Measurements from ENCODE around the gene POLR1C.
"Not testable (repeated sequence)": the region's sequence is repeated elsewhere in the genome, so short reads cannot be mapped to it uniquely, and the experiment has no call there.

The POLR1C gene

DNA sequence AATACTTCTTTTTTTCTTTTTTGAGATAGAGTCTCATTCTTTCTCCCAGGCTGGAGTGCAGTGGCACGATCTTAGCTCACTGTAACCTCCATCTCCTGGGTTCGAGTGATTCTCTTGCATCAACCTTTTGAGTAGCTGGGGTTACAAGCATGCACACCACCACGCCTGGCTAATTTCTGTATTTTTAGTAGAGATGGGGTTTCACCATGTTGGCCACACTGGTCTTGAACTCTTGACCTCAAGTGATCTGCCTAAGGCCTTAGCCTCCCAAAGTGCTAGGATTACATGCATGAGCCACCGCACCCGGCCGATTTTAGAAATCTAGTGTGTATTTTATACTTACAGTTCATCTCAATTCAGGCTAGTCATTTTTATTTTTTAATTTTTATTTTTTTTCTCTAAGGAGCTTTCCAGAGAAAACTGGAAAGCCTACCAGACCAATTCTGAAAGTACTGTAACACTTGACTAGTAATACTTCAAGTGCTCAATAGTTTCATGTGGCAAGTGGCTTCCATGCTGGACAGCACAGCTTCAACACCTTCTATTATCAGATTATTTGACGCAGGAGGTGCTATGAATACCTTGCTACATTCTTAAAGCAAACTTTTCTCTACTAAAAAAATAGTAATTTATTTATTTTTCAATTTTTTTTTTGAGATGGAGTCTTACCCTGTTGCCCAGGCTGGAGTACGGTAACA is 25.0 kb downstream of the POLR1C start:
- Histone ChIP-seq H3K27ac (ENCODE audit: extremely low read depth, low read depth, low read length) (no peak overlapping the region), H3K4me3 (ENCODE audit: low read depth, low read length) (no peak overlapping the region), H3K36me3 (ENCODE audit: control insufficient read depth in 2 of 2, insufficient read depth in 1 of 2, low read length in 2 of 2) (peaks cover 83 to 85% of the 10 kb centered on the region in 2 experiments), H3K4me1 (ENCODE audit: control insufficient read depth, insufficient read depth, low read length) (no peaks in the 10 kb centered on the region), H3K9me3 (ENCODE audit: control insufficient read depth, insufficient read depth, low read depth, low read length) (no peaks in the 10 kb centered on the region)
- ChIA-PET POLR2A (no interaction called here), CTCF (interaction anchor here (0.6 to 1.0 kb wide), 4 partner anchors 14 to 120 kb away, joined by 3 read pairs; partner anchors contain the start of gene XPO5)
- TF ChIP-seq ZNF157 (tag by site-specific recombination; IDR thresholded peaks at IDR 0.05) (no peak), ZNF23 (tag by site-specific recombination; IDR thresholded peaks at IDR 0.05; ENCODE audit: borderline replicate concordance) (no peak), ZNF221 (tag by site-specific recombination; IDR thresholded peaks at IDR 0.05; ENCODE audit: borderline replicate concordance) (no peak), ZNF843 (tag by site-specific recombination; IDR thresholded peaks at IDR 0.05) (no peak), GLIS2 (tag by site-specific recombination; IDR thresholded peaks at IDR 0.05) (no peak), ZNF521 (tag by site-specific recombination; IDR thresholded peaks at IDR 0.05) (no peak), ZNF792 (tag by site-specific recombination; IDR thresholded peaks at IDR 0.05) (no peak), ZNF677 (tag by site-specific recombination; IDR thresholded peaks at IDR 0.05) (no peak), KLF1 (tag by site-specific recombination; IDR thresholded peaks at IDR 0.05) (no peak), ZBTB8A (tag by site-specific recombination; IDR thresholded peaks at IDR 0.05) (no peak), ZNF155 (tag by site-specific recombination; IDR thresholded peaks at IDR 0.05) (no peak)
- TF ChIP-seq, protein P1, sequence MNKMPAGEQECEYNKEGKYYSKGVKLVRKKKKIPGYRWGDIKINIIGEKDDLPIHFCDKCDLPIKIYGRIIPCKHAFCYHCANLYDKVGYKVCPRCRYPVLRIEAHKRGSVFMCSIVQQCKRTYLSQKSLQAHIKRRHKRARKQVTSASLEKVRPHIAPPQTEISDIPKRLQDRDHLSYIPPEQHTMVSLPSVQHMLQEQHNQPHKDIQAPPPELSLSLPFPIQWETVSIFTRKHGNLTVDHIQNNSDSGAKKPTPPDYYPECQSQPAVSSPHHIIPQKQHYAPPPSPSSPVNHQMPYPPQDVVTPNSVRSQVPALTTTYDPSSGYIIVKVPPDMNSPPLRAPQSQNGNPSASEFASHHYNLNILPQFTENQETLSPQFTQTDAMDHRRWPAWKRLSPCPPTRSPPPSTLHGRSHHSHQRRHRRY (tag by site-specific recombination; IDR thresholded peaks at IDR 0.05) = no peak
- TF ChIP-seq, protein P2, sequence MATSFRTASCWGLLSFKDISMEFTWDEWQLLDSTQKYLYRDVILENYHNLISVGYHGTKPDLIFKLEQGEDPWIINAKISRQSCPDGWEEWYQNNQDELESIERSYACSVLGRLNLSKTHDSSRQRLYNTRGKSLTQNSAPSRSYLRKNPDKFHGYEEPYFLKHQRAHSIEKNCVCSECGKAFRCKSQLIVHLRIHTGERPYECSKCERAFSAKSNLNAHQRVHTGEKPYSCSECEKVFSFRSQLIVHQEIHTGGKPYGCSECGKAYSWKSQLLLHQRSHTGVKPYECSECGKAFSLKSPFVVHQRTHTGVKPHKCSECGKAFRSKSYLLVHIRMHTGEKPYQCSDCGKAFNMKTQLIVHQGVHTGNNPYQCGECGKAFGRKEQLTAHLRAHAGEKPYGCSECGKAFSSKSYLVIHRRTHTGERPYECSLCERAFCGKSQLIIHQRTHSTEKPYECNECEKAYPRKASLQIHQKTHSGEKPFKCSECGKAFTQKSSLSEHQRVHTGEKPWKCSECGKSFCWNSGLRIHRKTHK (tag by site-specific recombination; IDR thresholded peaks at IDR 0.05) = no peak
- TF ChIP-seq, protein P3, sequence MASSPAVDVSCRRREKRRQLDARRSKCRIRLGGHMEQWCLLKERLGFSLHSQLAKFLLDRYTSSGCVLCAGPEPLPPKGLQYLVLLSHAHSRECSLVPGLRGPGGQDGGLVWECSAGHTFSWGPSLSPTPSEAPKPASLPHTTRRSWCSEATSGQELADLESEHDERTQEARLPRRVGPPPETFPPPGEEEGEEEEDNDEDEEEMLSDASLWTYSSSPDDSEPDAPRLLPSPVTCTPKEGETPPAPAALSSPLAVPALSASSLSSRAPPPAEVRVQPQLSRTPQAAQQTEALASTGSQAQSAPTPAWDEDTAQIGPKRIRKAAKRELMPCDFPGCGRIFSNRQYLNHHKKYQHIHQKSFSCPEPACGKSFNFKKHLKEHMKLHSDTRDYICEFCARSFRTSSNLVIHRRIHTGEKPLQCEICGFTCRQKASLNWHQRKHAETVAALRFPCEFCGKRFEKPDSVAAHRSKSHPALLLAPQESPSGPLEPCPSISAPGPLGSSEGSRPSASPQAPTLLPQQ (tag by site-specific recombination; IDR thresholded peaks at IDR 0.05) = no peak

DNA sequence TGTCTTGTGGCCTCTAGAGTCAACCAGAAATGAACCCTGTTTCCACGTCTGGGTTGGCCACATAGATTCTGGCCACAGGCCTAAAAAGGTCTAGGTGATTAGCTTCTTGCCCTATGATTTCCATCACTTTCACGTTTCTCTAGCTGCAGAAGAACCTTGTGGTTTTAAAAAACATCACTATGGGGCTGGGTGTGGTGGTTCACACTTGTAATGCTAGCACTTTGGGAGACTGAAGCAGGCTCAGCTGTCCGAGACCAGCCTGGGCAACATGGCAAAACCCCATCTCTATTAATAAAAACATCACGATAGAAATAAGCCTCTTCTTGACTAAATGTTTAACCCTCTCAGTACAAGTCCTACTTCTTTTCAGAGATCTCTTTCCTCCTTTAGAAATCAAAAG is 27.6 kb downstream of the POLR1C start:
- Histone ChIP-seq H3K4me3 (ENCODE audit: low read depth, low read length) (no peak overlapping the region), H3K9me3 (ENCODE audit: control insufficient read depth, insufficient read depth, low read depth, low read length) (no peaks in the 10 kb centered on the region), H3K4me1 (ENCODE audit: control insufficient read depth, insufficient read depth, low read length) (no peaks in the 10 kb centered on the region), H3K36me3 (ENCODE audit: control insufficient read depth in 2 of 2, insufficient read depth in 1 of 2, low read length in 2 of 2) (peaks cover 89% of the 10 kb centered on the region in 2 experiments), H3K27ac (ENCODE audit: extremely low read depth, low read depth, low read length) (no peak overlapping the region)
- CTCF ChIA-PET = interaction anchor here (1.0 to 1.4 kb wide), 2 partner anchors 20 to 64 kb away, joined by 3 to 4 read pairs; no protein-coding TSS in a partner anchor
- no peak for TF ChIP-seq ZNF600 (tag by site-specific recombination; IDR thresholded peaks at IDR 0.05)
- POLR2A ChIA-PET = interaction anchor here (0.7 to 1.2 kb wide), 2 partner anchors 13 to 31 kb away, joined by 3 read pairs; partner anchors contain the start of genes POLH and XPO5

DNA sequence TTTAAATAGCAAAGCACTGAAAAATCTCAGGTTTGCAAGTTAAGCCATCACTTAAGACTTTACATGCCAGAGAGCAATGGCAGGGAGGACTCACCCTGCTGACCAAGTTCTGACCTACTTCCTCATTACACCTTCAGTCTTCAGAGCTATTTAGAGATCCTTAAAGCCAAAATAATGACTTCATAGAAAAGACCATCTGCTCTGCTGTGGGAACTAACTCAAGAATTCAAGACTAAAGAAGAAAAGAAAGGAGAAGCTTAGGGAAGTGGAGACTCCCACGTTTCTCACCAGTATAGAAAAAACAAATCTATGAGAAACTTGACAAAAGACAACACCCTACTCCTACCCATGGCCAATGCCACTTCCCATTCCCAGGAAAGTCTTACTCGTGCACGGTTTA is 30.3 kb downstream of the POLR1C start:
- Histone ChIP-seq H3K9me3 (ENCODE audit: control insufficient read depth, insufficient read depth, low read depth, low read length) (no peaks in the 10 kb centered on the region), H3K36me3 (ENCODE audit: control insufficient read depth in 2 of 2, insufficient read depth in 1 of 2, low read length in 2 of 2) (peaks cover 91 to 97% of the 10 kb centered on the region in 2 experiments), H3K27ac (ENCODE audit: extremely low read depth, low read depth, low read length) (no peak overlapping the region), H3K4me1 (ENCODE audit: control insufficient read depth, insufficient read depth, low read length) (no peaks in the 10 kb centered on the region), H3K4me3 (ENCODE audit: low read depth, low read length) (no peak overlapping the region)
- CTCF ChIA-PET = interaction anchor here (1.0 to 1.8 kb wide), 2 partner anchors 40 to 61 kb away, joined by 3 to 6 read pairs; no protein-coding TSS in a partner anchor
- TF ChIP-seq ZNF394 (tag by site-specific recombination; IDR thresholded peaks at IDR 0.05; ENCODE audit: borderline replicate concordance) (peak; percentile 41; the same call in 1 of the 2 replicates), ZNF157 (tag by site-specific recombination; IDR thresholded peaks at IDR 0.05) (no peak), ZBTB20 (tag by site-specific recombination; IDR thresholded peaks at IDR 0.05) (no peak)
- POLR2A ChIA-PET = interaction anchor here (1.2 to 1.5 kb wide), 2 partner anchors 28 to 29 kb away, joined by 3 read pairs; partner anchors contain the start of genes POLH and XPO5

DNA sequence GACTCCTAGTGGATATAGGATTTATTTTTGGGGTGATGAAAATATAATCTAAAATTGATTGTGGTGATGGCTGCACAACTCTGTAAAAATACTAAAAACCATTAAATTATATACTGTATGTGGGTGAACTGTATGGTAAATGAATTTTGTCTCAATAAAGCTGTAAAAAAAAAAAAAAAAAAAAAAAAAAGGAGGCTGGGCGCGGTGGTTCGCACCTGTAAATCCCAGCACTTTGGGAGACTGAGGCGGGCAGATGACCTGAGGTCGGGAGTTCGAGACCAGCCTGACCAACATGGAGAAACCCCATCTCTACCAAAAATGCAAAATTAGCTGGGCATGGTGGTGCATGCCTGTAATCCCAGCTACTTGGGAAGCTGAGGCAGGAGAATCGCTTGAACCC is 40.7 kb downstream of the POLR1C start:
- not testable (repeated sequence) for H3K4me3 ChIP-seq (ENCODE audit: low read depth, low read length); H3K9me3 ChIP-seq (ENCODE audit: control insufficient read depth, insufficient read depth, low read depth, low read length); H3K27ac ChIP-seq (ENCODE audit: extremely low read depth, low read depth, low read length); H3K4me1 ChIP-seq (ENCODE audit: control insufficient read depth, insufficient read depth, low read length)
- POLR2A ChIA-PET = interaction anchor here (0.7 kb wide), 1 partner anchor 35 kb away, joined by 8 read pairs; no protein-coding TSS in a partner anchor
- peaks cover 83 to 94% of the 10 kb centered on the region in 2 experiments for H3K36me3 ChIP-seq (ENCODE audit: control insufficient read depth in 2 of 2, insufficient read depth in 1 of 2, low read length in 2 of 2)
- CTCF ChIA-PET = interaction anchor here (1.1 kb wide), 1 partner anchor 15 kb away, joined by 3 read pairs; no protein-coding TSS in a partner anchor
